GM21723 (cell line): Measurements from ENCODE around the gene TREX2.

Source experiments
- ATAC-seq: cut with Tn5 transposase; IDR thresholded peaks from one replicate; pipeline ENCODE4 v1.9.1; 2021; ENCODE audit warnings: mild to moderate bottlenecking, moderate library complexity; ENCODE audit not compliant: unreplicated experiment

The TREX2 gene

DNA sequence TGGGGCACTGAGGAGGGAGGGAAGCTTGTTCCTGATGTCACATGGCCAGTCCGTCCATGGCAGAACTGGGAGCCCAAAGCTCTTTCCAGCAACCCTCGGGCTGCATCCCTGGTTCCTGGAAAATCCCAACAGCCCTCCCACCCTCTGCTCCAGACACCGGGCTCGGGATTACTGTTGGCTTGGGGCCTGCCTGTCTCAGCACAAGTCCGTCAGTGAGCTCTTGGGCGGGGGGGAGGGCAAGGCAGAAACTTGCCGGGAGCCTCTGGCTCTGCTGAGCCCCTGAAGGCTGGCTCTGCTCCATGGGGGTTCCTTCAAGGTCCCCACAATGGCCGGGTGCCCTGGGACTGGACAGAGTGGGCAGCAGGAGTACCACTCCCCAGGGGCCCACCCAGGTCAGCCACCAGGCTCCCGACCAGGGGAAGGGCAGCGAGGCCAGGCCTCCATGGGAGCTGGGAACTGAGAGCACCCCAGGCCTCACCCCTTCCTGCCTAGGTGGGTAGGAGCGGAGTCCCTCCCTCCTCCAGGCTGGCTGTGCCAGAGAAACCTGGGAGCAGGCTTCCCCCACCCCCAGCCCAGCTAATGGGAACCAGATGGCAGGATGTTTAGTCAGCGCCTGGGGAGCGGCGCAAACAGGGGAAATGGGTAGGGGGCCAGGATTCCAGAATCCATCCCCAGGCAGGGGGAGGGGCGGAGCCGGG lies 31.0 kb upstream of the TREX2 start:
- no peak for ATAC-seq

DNA sequence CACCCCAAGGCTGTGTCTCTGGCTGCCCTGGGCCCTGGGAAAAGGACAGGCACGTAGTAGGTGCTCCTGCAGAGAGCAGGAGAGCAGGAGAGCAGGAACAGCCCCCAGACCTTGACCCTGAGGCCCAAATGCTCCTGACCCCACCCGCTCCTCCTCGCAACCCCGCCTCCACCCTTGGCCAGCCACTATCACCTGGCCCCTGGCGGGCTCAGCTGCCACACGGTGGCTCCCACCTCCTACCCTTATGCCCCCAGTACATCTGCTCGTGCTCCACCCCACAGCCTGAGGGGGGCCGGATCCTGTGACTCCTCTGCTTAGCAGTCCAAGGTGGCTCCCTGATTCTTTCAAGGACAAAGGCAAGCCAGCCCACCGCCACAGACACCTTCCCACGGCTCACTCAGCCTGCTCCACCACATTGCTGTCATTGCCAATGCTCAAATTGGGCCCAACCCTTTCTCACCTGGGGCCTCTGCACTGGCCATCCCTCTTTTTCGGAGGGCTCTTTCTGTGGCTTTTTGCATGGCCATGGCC lies 30.0 kb upstream of the TREX2 start:
- no peak for ATAC-seq

GRCh38 chrX:153475271-153475670 lies 29.4 kb upstream of the TREX2 start:
- no peak for ATAC-seq

GRCh38 chrX:153474718-153475117 lies 28.9 kb upstream of the TREX2 start:
- ATAC-seq: no peak

GRCh38 chrX:153474266-153474665 lies 28.4 kb upstream of the TREX2 start:
- ATAC-seq: no peak

GRCh38 chrX:153473126-153473525 lies 27.3 kb upstream of the TREX2 start:
- ATAC-seq: no peak

DNA sequence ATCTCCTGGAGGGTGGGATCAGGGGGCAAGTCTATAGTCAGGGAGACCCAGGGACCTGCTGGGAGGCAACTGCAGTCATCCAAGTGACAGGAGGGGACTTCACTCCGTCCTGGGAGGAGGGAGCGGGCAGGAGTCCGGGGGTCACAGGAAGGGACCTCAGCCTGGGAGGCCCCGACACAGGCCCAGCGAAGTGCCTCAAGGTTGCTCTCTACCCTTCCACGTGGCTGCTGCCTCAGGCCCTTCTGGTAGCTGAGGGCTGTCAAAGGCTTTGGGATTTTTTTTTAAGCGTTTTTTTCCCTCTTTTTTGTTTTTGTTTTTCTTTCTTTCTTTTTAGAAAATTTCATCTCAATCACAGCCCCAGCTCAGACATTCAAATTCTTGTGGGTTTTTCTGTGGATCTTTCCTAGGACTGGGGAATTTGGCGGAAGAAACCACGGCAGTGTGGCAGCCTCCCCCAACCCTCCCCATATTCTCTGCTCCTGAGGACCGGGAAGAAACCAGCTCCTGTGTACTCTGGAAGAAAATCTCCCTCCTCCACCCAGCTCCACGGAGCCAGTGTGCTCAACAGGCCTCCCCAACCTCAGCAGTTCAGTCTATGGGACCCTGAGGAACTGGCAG lies 25.9 kb upstream of the TREX2 start:
- ATAC-seq: no peak

GRCh38 chrX:153470411-153471363 lies 24.8 kb upstream of the TREX2 start, which contains the start of gene HAUS7:
Gene HAUS7, minus strand, starts transcription at chrX:153470576. Its CDS starts 19 bp downstream, at chrX:153470557.
- peak; percentile 79 for ATAC-seq

- peak; percentile 47 for ATAC-seq
Measured at GRCh38 chrX:153469811-153470410, 24.1 kb upstream of the TREX2 start.

- no peak for ATAC-seq
Measured at GRCh38 chrX:153468008-153468580, 22.2 kb upstream of the TREX2 start.

GRCh38 chrX:153465691-153466380 lies 20.0 kb upstream of the TREX2 start:
- no peak for ATAC-seq

DNA sequence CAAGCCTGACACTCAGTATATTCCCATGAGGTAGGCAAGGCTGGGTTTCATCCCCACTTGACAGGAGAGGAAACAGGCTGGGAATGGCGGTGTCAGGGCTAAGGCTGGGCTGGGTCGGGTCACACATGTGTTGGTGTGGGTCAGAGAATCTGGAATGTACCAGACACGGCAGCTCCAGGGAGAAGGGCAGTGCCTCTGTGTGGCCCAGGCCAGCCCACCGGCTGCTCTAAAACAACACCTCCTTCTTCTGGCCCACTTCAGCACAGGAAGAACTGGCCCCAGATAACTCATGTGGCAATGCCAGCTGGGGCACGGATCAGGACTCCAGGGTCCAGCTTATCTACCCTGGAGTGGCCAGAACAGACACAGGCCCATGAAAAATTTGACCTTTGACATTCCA lies 18.3 kb upstream of the TREX2 start:
- ATAC-seq: no peak

DNA sequence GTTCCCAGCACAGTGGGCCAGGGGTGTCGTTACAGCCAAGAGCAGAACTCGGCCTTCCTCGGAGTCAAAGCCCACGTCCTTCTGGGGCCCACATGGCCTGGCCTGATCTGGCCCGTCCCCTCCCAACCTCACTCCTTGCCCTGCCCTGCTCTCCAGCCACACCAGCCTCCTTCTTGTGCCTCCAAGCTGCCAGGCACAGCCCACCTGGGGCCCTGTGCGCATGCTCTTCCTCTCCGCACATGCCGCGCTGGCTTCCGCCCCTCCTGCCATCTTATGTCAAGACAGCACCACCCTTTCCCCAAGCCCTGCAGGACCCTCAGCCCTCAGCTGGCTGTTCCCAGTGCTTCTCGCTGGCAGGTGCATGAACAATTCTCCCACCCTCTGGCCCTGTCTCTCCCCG lies 17.7 kb upstream of the TREX2 start:
- ATAC-seq: no peak

DNA sequence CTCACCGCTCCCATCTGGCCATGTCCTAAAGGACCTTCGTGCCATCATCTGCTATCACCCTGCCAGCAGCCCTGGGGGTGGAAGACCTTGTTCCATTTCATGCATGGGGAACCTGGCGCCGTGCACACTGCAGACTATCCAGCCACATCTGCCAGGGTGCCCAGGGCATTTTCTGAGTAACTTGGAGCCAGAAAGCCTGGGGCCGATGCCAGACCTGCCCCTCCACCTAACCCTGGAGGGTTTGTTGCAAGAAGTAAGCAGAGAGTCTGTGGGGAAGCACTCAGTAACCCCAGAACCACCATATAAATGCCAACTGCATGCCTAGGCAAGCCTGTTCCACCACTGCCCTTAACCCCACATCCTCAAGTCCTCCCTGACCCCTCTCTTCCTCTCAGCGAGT lies 17.2 kb upstream of the TREX2 start:
- no peak for ATAC-seq

- ATAC-seq: no peak
Measured at GRCh38 chrX:153462291-153462690, 16.4 kb upstream of the TREX2 start.

- ATAC-seq: no peak
Measured at GRCh38 chrX:153460826-153461225, 15.0 kb upstream of the TREX2 start.

DNA sequence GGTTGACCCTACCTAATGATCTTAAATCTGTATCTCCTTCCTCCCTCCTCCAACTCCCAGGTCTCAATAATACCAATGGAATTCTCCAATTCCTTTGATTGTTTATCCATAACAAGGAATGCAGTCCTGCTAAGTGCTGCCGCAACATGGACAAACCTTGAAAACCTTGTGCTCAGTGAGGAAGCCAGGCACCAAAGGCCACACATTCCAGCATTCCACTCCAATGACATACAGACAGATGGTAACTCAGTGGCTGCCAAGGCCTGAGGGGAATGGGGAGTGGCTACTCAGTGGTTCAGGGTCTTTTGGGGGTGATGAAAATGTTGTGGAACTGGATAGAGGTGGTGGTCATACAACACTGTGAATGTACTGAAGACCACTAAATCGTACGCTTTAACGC lies 14.1 kb upstream of the TREX2 start:
- no peak for ATAC-seq

- ATAC-seq: no peak
Measured at GRCh38 chrX:153458476-153458875, 12.6 kb upstream of the TREX2 start.

GRCh38 chrX:153457827-153458466 lies 12.1 kb upstream of the TREX2 start:
- ATAC-seq: no peak
